C4-2B (cell line): Measurements from ENCODE around the gene INHBE.

Experiments
- CTCF ChIP-seq: fragments of 450-650 bp; conservative IDR thresholded peaks from 2 replicates; pipeline ENCODE4 v1.5.1; 2017; ENCODE audit warnings: mild to moderate bottlenecking
- ZFX ChIP-seq: fragments of 450-650 bp; IDR thresholded peaks from 2 replicates; pipeline ENCODE4 v1.6.1; 2017

- no peak for TF ChIP-seq CTCF
- TF ChIP-seq ZFX = no peak
Observed at GRCh38 chr12:57452181-57452936, 2.7 kb upstream of the INHBE start.
